NT2/D1 (cell line): ENCODE results near the gene RNF115.
"Not testable (repeated sequence)": the region's sequence is repeated elsewhere in the genome, so short reads cannot be mapped to it uniquely, and the experiment has no call there.

Experiments
- DNase-seq: peaks from one replicate; pipeline ENCODE4 v3.0.0-alpha.2; 2011; ENCODE audit warnings: low read depth, low spot score
- H3K27me3 ChIP-seq: 2 replicates; pipeline ENCODE4 v1.6.0; 2011; ENCODE audit warnings: mild to moderate bottlenecking; ENCODE audit not compliant: insufficient read length, insufficient read depth
- H3K36me3 ChIP-seq: 2 replicates; pipeline ENCODE4 v1.6.1; 2011; ENCODE audit warnings: mild to moderate bottlenecking, low read length, mixed read lengths; ENCODE audit not compliant: insufficient read depth, insufficient read length
- H3K4me1 ChIP-seq: 2 replicates; pipeline ENCODE4 v1.5.1; 2011; ENCODE audit not compliant: insufficient read depth, insufficient read length
- H3K4me3 ChIP-seq: 2 replicates; pipeline ENCODE4 v1.5.1; 2011; ENCODE audit warnings: low read depth; ENCODE audit not compliant: insufficient read length
- H3K9ac ChIP-seq: 2 replicates; pipeline ENCODE4 v1.6.0; 2011; ENCODE audit warnings: low read depth; ENCODE audit not compliant: insufficient read length
- H3K9me3 ChIP-seq: 2 replicates; pipeline ENCODE4 v1.5.1; 2011; ENCODE audit warnings: mild to moderate bottlenecking, low read length; ENCODE audit not compliant: insufficient read depth
- SUZ12 ChIP-seq: IDR thresholded peaks from 2 replicates; pipeline ENCODE4 v1.6.1; 2011; ENCODE audit not compliant: insufficient read length, insufficient read depth; ENCODE audit errors: extremely low read depth
- YY1 ChIP-seq: IDR thresholded peaks from 2 replicates; pipeline ENCODE4 v1.6.1; 2011; ENCODE audit not compliant: insufficient read length, insufficient read depth
- ZNF274 ChIP-seq: IDR thresholded peaks from 2 replicates; pipeline ENCODE4 v1.6.1; 2011; ENCODE audit warnings: mild to moderate bottlenecking, low read depth, low read length

RNF115 gene

GRCh38 chr1:145795257-145795881 lies 28.5 kb downstream of the RNF115 start:
- Histone ChIP-seq H3K4me1 (no peaks in the 10 kb centered on the region), H3K27me3 (no peaks in the 10 kb centered on the region), H3K9ac (no peak overlapping the region), H3K9me3 (peaks cover 36% of the 10 kb centered on the region), H3K4me3 (no peak overlapping the region), H3K36me3 (peaks cover 14% of the 10 kb centered on the region)
- DNase-seq = no peak
- TF ChIP-seq YY1 = no peak
- TF ChIP-seq SUZ12 = no peak
- no peak for TF ChIP-seq ZNF274

- no peaks in the 10 kb centered on the region for H3K27me3 ChIP-seq
- no peaks in the 10 kb centered on the region for H3K4me1 ChIP-seq
- TF ChIP-seq ZNF274 = no peak
- TF ChIP-seq SUZ12 = no peak
- TF ChIP-seq YY1 = no peak
- no peak overlapping the region for H3K9ac ChIP-seq
- no peak overlapping the region for H3K4me3 ChIP-seq
- H3K9me3 ChIP-seq = peaks cover 25% of the 10 kb centered on the region
- peaks cover 27% of the 10 kb centered on the region for H3K36me3 ChIP-seq
- no peak for DNase-seq
Measured at GRCh38 chr1:145792484-145792883, 31.4 kb downstream of the RNF115 start.

GRCh38 chr1:145791860-145792259 lies 32.0 kb downstream of the RNF115 start:
- not testable (repeated sequence) for H3K4me3 ChIP-seq, H3K9ac ChIP-seq, H3K4me1 ChIP-seq, DNase-seq, H3K27me3 ChIP-seq
- Histone ChIP-seq H3K9me3 (peaks cover 19% of the 10 kb centered on the region), H3K36me3 (peaks cover 27% of the 10 kb centered on the region)

DNA sequence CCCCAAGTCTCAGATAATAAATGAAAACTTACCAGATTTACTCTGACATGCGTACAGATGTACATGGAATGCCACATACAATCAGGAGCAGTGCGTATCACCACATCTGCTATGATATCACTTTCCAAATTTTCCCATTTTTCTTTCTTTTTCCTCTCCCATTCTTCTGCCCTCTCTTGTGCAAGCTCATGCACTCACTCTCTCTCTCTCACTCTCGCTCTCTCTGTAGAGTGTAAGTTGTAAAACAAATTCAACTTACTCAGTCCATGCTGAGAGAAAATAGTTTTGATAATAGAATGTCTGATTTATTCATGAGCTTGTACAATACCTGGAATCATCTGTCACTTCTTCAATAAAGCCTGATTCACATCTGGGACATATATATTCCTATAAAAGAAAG lies 35.3 kb downstream of the RNF115 start:
- no peak overlapping the region for H3K9ac ChIP-seq
- no peaks in the 10 kb centered on the region for H3K27me3 ChIP-seq
- DNase-seq = no peak
- no peaks in the 10 kb centered on the region for H3K4me1 ChIP-seq
- TF ChIP-seq YY1 (no peak), SUZ12 (no peak), ZNF274 (no peak)
- no peaks in the 10 kb centered on the region for H3K9me3 ChIP-seq
- H3K4me3 ChIP-seq = no peak overlapping the region
- H3K36me3 ChIP-seq = peaks cover 29% of the 10 kb centered on the region

- no peak overlapping the region for H3K9ac ChIP-seq
- H3K36me3 ChIP-seq = peaks cover 24% of the 10 kb centered on the region
- H3K4me3 ChIP-seq = no peak overlapping the region
- TF ChIP-seq YY1 (no peak), SUZ12 (no peak), ZNF274 (no peak)
- DNase-seq = no peak
- no peaks in the 10 kb centered on the region for H3K27me3 ChIP-seq
- no peaks in the 10 kb centered on the region for H3K9me3 ChIP-seq
- H3K4me1 ChIP-seq = no peaks in the 10 kb centered on the region
Measured at GRCh38 chr1:145786271-145786670, 37.6 kb downstream of the RNF115 start.

- Histone ChIP-seq H3K9ac (no peak overlapping the region), H3K27me3 (no peaks in the 10 kb centered on the region), H3K36me3 (peaks cover 26% of the 10 kb centered on the region), H3K4me3 (no peak overlapping the region), H3K9me3 (no peaks in the 10 kb centered on the region), H3K4me1 (no peaks in the 10 kb centered on the region)
- TF ChIP-seq YY1 (no peak), SUZ12 (no peak), ZNF274 (no peak)
- DNase-seq = no peak
Measured at GRCh38 chr1:145785547-145785946, 38.3 kb downstream of the RNF115 start.

- no peak for DNase-seq
Measured at GRCh38 chr1:145784409-145784808, 39.5 kb downstream of the RNF115 start.

More at GRCh38 chr1:145784409-145784808, 39.5 kb downstream of the RNF115 start:
- Histone ChIP-seq H3K4me3 (no peak overlapping the region), H3K9me3 (no peaks in the 10 kb centered on the region), H3K4me1 (no peaks in the 10 kb centered on the region), H3K9ac (no peak overlapping the region), H3K27me3 (no peaks in the 10 kb centered on the region), H3K36me3 (peaks cover 31% of the 10 kb centered on the region)
- TF ChIP-seq SUZ12 (no peak), ZNF274 (no peak), YY1 (no peak)
